UCSD-AML1 (cell line): Measurements from ENCODE around the gene SLC17A5.
"Not testable (repeated sequence)": the region's sequence is repeated elsewhere in the genome, so short reads cannot be mapped to it uniquely, and the experiment has no call there.

Experiments
- DNase-seq: peaks from one replicate; lab custom pipeline; 2025; ENCODE audit not compliant: unreplicated experiment; lab: John Stamatoyannopoulos, UW

The SLC17A5 gene

GRCh38 chr6:73666393-73666792 lies 12.6 kb upstream of the SLC17A5 start:
- no peak for DNase-seq

GRCh38 chr6:73665686-73666319 lies 12.0 kb upstream of the SLC17A5 start:
- DNase-seq, result no peak

GRCh38 chr6:73664701-73665100 lies 10.9 kb upstream of the SLC17A5 start:
- no peak for DNase-seq

GRCh38 chr6:73657201-73657600 lies 3.4 kb upstream of the SLC17A5 start:
- no peak for DNase-seq

- DNase-seq, result no peak
Measured at GRCh38 chr6:73656531-73657145, 2.8 kb upstream of the SLC17A5 start.

GRCh38 chr6:73655341-73655917 lies 1.6 kb upstream of the SLC17A5 start:
- DNase-seq, result no peak

GRCh38 chr6:73652637-73653570 lies 888 bp downstream of the SLC17A5 start:
- peak; percentile 63 for DNase-seq

GRCh38 chr6:73649783-73650182 lies 4.0 kb downstream of the SLC17A5 start:
- no peak for DNase-seq

- DNase-seq, result no peak
Measured at GRCh38 chr6:73648166-73648565, 5.6 kb downstream of the SLC17A5 start.

GRCh38 chr6:73644941-73645591 lies 8.7 kb downstream of the SLC17A5 start:
- no peak for DNase-seq

- DNase-seq, result no peak
Measured at GRCh38 chr6:73644030-73644429, 9.8 kb downstream of the SLC17A5 start.

GRCh38 chr6:73642530-73642929 lies 11.3 kb downstream of the SLC17A5 start:
- no peak for DNase-seq

GRCh38 chr6:73640179-73640750 lies 13.5 kb downstream of the SLC17A5 start:
- DNase-seq, result no peak

GRCh38 chr6:73639040-73639439 lies 14.8 kb downstream of the SLC17A5 start:
- no peak for DNase-seq

GRCh38 chr6:73637404-73637803 lies 16.4 kb downstream of the SLC17A5 start:
- DNase-seq, result no peak

- no peak for DNase-seq
Measured at GRCh38 chr6:73636048-73636447, 17.7 kb downstream of the SLC17A5 start.

GRCh38 chr6:73632346-73632745 lies 21.4 kb downstream of the SLC17A5 start:
- no peak for DNase-seq

- DNase-seq, result no peak
Measured at GRCh38 chr6:73631849-73632248, 21.9 kb downstream of the SLC17A5 start.

- no peak for DNase-seq
Measured at GRCh38 chr6:73630401-73630800, 23.4 kb downstream of the SLC17A5 start.

- DNase-seq, result no peak
Measured at GRCh38 chr6:73624896-73625295, 28.9 kb downstream of the SLC17A5 start.

- DNase-seq, result not testable (repeated sequence)
Measured at GRCh38 chr6:73623480-73623879, 30.3 kb downstream of the SLC17A5 start.
